Ishikawa (cell line): Measurements from ENCODE around the gene SOCS1.

Experiments
- CEBPB ChIP-seq: IDR thresholded peaks from 2 replicates; pipeline ENCODE4 v1.6.1; 2012
- CREB1 ChIP-seq: IDR thresholded peaks from 2 replicates; pipeline ENCODE4 v1.6.1; 2012; ENCODE audit warnings: low read depth
- EGR1 ChIP-seq: IDR thresholded peaks from 2 replicates; pipeline ENCODE4 v1.6.1; 2012
- EP300 ChIP-seq: IDR thresholded peaks from 2 replicates; pipeline ENCODE4 v1.6.1; 2012; ENCODE audit warnings: borderline replicate concordance
- FOXM1 ChIP-seq: IDR thresholded peaks from 2 replicates; pipeline ENCODE4 v1.6.1; 2012; ENCODE audit warnings: low read depth, borderline replicate concordance
- NFIC ChIP-seq: IDR thresholded peaks from 2 replicates; pipeline ENCODE4 v1.6.1; 2012
- RAD21 ChIP-seq: IDR thresholded peaks from 2 replicates; pipeline ENCODE4 v1.6.1; 2012; ENCODE audit warnings: low read depth
- TAF1 ChIP-seq: IDR thresholded peaks from 2 replicates; pipeline ENCODE4 v1.6.1; 2012; ENCODE audit warnings: low read depth, mild to moderate bottlenecking
- TCF12 ChIP-seq: IDR thresholded peaks from 2 replicates; pipeline ENCODE4 v1.6.1; 2012; ENCODE audit warnings: low read depth
- YY1 ChIP-seq: IDR thresholded peaks from 2 replicates; pipeline ENCODE4 v1.6.1; 2012; ENCODE audit warnings: low read depth
- ZBTB7A ChIP-seq: IDR thresholded peaks from 2 replicates; pipeline ENCODE4 v1.6.1; 2012; ENCODE audit warnings: low read depth
- TF ChIP-seq, protein P1 (sequence below): IDR thresholded peaks from 2 replicates; pipeline ENCODE4 v1.6.1; 2012
- TF ChIP-seq, protein P2 (sequence below): IDR thresholded peaks from 2 replicates; pipeline ENCODE4 v1.6.1; 2012
- TF ChIP-seq, protein P3 (sequence below): IDR thresholded peaks from 2 replicates; pipeline ENCODE4 v1.6.1; 2012; ENCODE audit warnings: low read depth, mild to moderate bottlenecking

DNA sequence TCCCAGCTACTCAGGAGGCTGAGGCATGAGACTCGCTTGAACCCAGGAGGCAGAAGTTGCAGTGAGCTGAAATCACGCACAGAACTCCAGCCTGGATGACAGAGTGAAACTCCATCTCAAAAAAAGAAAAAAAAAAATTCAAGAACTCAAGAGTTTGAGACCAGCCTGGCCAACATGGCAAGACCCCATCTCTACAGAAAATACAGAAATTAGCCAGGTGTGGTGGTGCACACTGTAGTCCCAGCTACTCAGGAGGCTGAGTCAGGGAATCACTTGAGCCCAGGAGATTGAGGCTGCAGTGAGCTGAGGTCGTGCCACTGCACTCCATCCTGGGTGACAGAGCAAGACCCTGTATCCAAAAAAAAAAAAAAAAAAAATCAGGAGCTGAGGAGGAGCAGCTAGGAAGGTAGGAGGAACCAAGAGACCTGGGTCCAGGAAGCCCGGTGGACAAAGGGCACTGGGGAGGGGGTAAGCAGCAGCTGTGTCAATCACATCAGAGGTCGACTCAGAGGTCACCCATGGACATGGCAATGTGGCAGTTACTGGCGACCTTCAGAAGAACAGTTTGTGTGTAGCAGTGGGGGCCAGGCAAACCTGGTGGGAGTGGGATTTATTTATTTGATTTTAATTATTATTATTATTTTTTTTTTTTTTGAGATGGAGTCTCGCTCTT, 36.2 kb upstream of the SOCS1 start:
- TF ChIP-seq RAD21 (no peak), TAF1 (no peak), YY1 (no peak), EP300 (no peak), CEBPB (no peak), EGR1 (no peak), FOXM1 (no peak), NFIC (no peak), ZBTB7A (no peak), CREB1 (no peak), TCF12 (no peak)
- TF ChIP-seq, protein P1, sequence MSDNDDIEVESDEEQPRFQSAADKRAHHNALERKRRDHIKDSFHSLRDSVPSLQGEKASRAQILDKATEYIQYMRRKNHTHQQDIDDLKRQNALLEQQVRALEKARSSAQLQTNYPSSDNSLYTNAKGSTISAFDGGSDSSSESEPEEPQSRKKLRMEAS, result no peak
- TF ChIP-seq, protein P2, sequence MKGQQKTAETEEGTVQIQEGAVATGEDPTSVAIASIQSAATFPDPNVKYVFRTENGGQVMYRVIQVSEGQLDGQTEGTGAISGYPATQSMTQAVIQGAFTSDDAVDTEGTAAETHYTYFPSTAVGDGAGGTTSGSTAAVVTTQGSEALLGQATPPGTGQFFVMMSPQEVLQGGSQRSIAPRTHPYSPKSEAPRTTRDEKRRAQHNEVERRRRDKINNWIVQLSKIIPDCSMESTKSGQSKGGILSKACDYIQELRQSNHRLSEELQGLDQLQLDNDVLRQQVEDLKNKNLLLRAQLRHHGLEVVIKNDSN, result no peak
- TF ChIP-seq, protein P3, sequence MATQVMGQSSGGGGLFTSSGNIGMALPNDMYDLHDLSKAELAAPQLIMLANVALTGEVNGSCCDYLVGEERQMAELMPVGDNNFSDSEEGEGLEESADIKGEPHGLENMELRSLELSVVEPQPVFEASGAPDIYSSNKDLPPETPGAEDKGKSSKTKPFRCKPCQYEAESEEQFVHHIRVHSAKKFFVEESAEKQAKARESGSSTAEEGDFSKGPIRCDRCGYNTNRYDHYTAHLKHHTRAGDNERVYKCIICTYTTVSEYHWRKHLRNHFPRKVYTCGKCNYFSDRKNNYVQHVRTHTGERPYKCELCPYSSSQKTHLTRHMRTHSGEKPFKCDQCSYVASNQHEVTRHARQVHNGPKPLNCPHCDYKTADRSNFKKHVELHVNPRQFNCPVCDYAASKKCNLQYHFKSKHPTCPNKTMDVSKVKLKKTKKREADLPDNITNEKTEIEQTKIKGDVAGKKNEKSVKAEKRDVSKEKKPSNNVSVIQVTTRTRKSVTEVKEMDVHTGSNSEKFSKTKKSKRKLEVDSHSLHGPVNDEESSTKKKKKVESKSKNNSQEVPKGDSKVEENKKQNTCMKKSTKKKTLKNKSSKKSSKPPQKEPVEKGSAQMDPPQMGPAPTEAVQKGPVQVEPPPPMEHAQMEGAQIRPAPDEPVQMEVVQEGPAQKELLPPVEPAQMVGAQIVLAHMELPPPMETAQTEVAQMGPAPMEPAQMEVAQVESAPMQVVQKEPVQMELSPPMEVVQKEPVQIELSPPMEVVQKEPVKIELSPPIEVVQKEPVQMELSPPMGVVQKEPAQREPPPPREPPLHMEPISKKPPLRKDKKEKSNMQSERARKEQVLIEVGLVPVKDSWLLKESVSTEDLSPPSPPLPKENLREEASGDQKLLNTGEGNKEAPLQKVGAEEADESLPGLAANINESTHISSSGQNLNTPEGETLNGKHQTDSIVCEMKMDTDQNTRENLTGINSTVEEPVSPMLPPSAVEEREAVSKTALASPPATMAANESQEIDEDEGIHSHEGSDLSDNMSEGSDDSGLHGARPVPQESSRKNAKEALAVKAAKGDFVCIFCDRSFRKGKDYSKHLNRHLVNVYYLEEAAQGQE, result no peak
